Right lobe of liver (tissue), 6 donors: ENCODE measurements around the gene TMPRSS11E. TPM values are rescaled to one million over a fixed set of nuclear protein-coding genes. Genes with fewer than 3 reads are reported as not detected.
"Not testable (repeated sequence)": the region's sequence is repeated elsewhere in the genome, so short reads cannot be mapped to it uniquely, and the experiment has no call there.

Experiments used
- ATAC-seq, 4 donors: fragments of 200-7000 bp; cut with Tn5 transposase; one replicate each; pipeline ENCODE4 v1.9.1; 2020; ENCODE audit warnings: mild to moderate bottlenecking in 4 of 4, moderate library complexity in 4 of 4
- DNase-seq, 3 donors: peaks; one replicate each; pipeline ENCODE4 v3.0.0-alpha.2; 2020
- H3K27ac ChIP-seq, 3 donors: fragments of 200-600 bp; one replicate each; pipeline ENCODE4 v1.8.0; 2022
- H3K27me3 ChIP-seq, 2 donors: fragments of 200-600 bp; one replicate each; pipeline ENCODE4 v1.8.0; 2022
- H3K36me3 ChIP-seq, 4 donors: fragments of 200-600 bp; sonication (generic) in 1 of 4; one replicate each; pipeline versions ENCODE4 v1.5.1 to v1.8.0; 2017 to 2022; ENCODE audit warnings: control low read depth in 1 of 4
- H3K4me1 ChIP-seq, 4 donors: fragments of 200-600 bp; sonication (generic) in 1 of 4; one replicate each; pipeline versions ENCODE4 v1.5.1 to v1.8.0; 2017 to 2022; ENCODE audit warnings: control low read depth in 1 of 4
- H3K4me3 ChIP-seq, 3 donors: fragments of 200-600 bp; one replicate each; pipeline ENCODE4 v1.8.0; 2022
- H3K9me3 ChIP-seq, 4 donors: fragments of 200-600 bp; sonication (generic) in 1 of 4; one replicate each; pipeline versions ENCODE4 v1.5.1 to v1.8.0; 2017 to 2022; ENCODE audit warnings: control low read depth in 1 of 4
- POLR2A ChIP-seq: fragments of 450-650 bp; IDR thresholded peaks from one replicate; pipeline ENCODE4 v1.6.1; 2017; ENCODE audit warnings: antibody characterized with exemption, mild to moderate bottlenecking
- whole genome bisulfite sequencing: methylation state at CpG from one replicate; pipeline ENCODE4 v1.1.6; 2018; ENCODE audit warnings: low coverage, low lambda C conversion rate; ENCODE audit not compliant: insufficient coverage; ENCODE audit errors: missing lambda C conversion rate; 5-methylcytosine and 5-hydroxymethylcytosine counted together
- intact Hi-C, 2 donors: fragments of 100-400 bp; cut with DNase I; formaldehyde crosslinking; loops; one replicate each; pipeline versions ENCODE4 v1.11.2 to v1.14.1; 2022
- total RNA-seq, 6 experiments: library from RNA; depleted of rRNA in 2 of 6; stranded (reverse); fragments of >200 nt in 2 of 6; fragmentation: NEBNext Ultra II Directional in 3 of 6; extraction: Animal tissue kit (Norgen Biotek cat#: 25700) in 3 of 6; gene quantifications; one replicate each; pipeline versions ENCODE4 v1.1.0 to v1.2.4, GENCODE V29; 2016 to 2023
- TF ChIP-seq, protein P1 (sequence below), 4 donors: fragments of 200-600 bp in 3 of 4; fragments of 450-650 bp in 1 of 4; IDR thresholded peaks; one replicate each; pipeline versions ENCODE4 v1.5.1 to v1.8.0; 2016 to 2022; ENCODE audit warnings: antibody characterized with exemption in 4 of 4, mild to moderate bottlenecking in 2 of 4
- donor health status: DM: no; HTN: yes; CAD: no.
- donor health status: DM: no; HTN: no; CAD: no.
- donor health status: DM: no; HTN: no; CAD: no.
- donor health status: DM: no; HTN: yes; CAD: no.
- donor health status: DM: no; HTN: yes; CAD: no.

Gene TMPRSS11E
- total RNA-seq, 6 experiments from 2014 or later = not detected

DNA sequence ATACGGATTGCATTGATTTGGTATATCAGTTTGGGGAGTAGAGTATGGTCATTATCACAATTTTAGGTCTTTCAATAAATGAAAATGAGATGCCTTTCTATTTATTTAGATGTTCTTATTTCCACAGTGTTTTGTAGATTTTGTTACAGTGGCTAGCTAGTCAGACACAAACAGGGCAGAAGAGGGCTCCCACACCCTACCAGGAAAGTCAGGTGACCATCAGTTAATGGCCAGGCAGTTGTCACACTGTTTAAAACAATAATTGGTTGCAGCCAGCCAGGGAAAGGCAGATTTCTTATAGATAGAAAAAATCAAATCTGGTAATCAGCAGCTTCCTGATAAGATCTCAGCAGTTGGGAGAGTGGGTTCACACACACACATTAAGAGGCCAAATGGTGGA is 71.6 kb downstream of the TMPRSS11E start:
- H3K36me3 ChIP-seq = no peaks in the 10 kb centered on the region
- no peaks in the 10 kb centered on the region for H3K4me1 ChIP-seq
- H3K27ac ChIP-seq = no peak overlapping the region
- 55% methylated on average over 1 of the region's 1 CpG for WGBS
- H3K27me3 ChIP-seq = no peaks in the 10 kb centered on the region
- DNase-seq = no peak
- intact Hi-C loops = no loop called here
- H3K9me3 ChIP-seq = no peaks in the 10 kb centered on the region
- no peak overlapping the region for H3K4me3 ChIP-seq
- no peak for TF ChIP-seq POLR2A
- TF ChIP-seq, protein P1, sequence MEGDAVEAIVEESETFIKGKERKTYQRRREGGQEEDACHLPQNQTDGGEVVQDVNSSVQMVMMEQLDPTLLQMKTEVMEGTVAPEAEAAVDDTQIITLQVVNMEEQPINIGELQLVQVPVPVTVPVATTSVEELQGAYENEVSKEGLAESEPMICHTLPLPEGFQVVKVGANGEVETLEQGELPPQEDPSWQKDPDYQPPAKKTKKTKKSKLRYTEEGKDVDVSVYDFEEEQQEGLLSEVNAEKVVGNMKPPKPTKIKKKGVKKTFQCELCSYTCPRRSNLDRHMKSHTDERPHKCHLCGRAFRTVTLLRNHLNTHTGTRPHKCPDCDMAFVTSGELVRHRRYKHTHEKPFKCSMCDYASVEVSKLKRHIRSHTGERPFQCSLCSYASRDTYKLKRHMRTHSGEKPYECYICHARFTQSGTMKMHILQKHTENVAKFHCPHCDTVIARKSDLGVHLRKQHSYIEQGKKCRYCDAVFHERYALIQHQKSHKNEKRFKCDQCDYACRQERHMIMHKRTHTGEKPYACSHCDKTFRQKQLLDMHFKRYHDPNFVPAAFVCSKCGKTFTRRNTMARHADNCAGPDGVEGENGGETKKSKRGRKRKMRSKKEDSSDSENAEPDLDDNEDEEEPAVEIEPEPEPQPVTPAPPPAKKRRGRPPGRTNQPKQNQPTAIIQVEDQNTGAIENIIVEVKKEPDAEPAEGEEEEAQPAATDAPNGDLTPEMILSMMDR (IDR thresholded peaks at IDR 0.05) = peak in 1 of 4 donors; percentile 19
- ATAC-seq = peak in 1 of 4 donors; percentile 39

DNA sequence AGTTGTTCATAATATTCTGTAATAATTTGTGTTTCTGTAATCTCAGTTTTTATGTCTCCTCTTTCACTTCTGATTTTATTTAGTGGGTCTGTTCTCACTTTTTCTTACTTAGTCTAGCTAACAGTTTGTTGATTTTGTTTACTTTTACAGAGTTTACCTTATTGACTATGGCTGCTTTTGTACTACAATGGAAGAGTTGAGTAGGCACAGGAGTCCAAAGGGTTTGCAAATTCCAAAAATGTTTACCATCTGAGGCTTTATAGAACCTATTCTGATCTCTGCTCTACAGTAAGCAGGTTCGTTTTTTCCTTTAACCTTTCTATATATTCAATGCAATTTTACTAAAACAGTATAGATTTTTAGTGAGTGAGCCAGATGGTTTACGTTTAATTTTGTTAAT is 73.7 kb downstream of the TMPRSS11E start:
- ATAC-seq (no peak), DNase-seq (no peak)
- Histone ChIP-seq H3K27ac (no peak overlapping the region), H3K27me3 (no peaks in the 10 kb centered on the region), H3K9me3 (no peaks in the 10 kb centered on the region), H3K4me3 (no peak overlapping the region), H3K4me1 (no peaks in the 10 kb centered on the region), H3K36me3 (no peaks in the 10 kb centered on the region)
- intact Hi-C loops = no loop called here
- 58% methylated on average over 2 of the region's 2 CpGs for WGBS
- TF ChIP-seq, protein P1 (IDR thresholded peaks at IDR 0.05) = no peak
- TF ChIP-seq POLR2A = no peak

DNA sequence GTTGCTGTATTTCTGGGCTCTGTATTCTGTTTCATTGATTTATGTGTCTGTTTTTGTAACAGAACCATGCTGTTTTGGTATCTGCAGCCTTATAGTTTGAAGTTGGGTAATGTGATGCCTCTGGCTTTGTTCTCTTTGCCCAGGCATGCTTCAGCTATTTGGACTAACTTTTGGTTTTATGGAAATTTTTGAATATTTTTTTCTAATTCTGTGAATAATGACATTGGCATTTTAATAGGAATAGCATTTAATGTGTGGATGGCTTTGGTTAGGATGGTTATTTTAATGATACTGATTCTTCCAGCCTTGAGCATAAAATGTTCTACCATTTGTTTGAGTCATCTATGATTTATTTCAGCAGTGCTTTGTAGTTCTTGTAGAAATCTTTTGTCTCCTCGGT is 75.0 kb downstream of the TMPRSS11E start:
- ATAC-seq, H3K27me3 ChIP-seq, H3K36me3 ChIP-seq, H3K4me3 ChIP-seq, H3K4me1 ChIP-seq, intact Hi-C loops, DNase-seq, H3K27ac ChIP-seq, H3K9me3 ChIP-seq: not testable (repeated sequence)
- no CpG with 5 or more reads among the region's 1 CpG for WGBS

DNA sequence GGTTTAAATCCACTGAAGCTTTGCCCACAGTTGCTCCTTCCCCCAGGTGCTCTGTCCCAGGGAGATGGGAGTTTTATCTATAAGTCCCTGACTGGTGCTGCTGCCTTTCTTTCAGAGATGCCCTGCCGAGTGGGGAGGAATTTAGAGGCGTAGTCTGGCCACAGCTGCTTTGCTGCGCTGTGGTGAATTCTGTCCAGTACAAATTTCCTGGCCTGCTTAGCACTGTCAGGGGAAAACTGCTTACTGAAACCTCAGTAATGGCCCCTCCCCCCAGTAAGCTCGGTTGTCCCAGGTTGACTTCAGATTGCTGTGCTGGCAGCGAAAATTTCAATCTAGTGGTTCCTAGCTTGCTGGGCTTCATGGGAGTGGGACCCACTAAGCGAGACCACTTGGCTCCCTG is 88.7 kb downstream of the TMPRSS11E start:
- DNase-seq = no peak
- no peak overlapping the region for H3K27ac ChIP-seq
- no CpG with 5 or more reads among the region's 6 CpGs for WGBS
- no peak for TF ChIP-seq POLR2A
- TF ChIP-seq, protein P1 (IDR thresholded peaks at IDR 0.05) = no peak
- intact Hi-C loops = no loop called here
- no peaks in the 10 kb centered on the region for H3K27me3 ChIP-seq
- no peaks in the 10 kb centered on the region for H3K9me3 ChIP-seq
- no peaks in the 10 kb centered on the region for H3K36me3 ChIP-seq
- H3K4me3 ChIP-seq = no peak overlapping the region
- no peak for ATAC-seq
- H3K4me1 ChIP-seq = no peaks in the 10 kb centered on the region

DNA sequence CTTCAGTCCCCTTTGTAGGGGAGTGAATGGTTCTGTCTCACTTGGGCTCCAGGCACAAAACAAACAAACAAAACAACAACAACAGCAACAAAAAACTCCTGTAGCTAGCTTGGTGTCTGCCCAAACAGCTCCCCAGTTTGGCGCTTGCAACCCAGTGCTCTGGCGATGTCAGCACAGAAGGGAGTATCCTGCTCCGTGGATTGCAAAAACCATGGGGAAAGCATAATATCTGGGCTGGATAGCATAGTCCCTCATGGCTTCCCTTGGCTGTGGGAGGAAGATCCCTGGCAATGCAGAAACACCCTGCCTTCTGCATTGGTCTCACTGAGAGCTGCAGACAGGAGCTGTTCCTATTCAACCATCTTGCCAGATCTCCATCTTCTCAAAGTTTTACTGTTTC is 89.1 kb downstream of the TMPRSS11E start:
- intact Hi-C loops = no loop called here
- Histone ChIP-seq H3K4me3 (no peak overlapping the region), H3K36me3 (no peaks in the 10 kb centered on the region), H3K9me3 (no peaks in the 10 kb centered on the region), H3K27me3 (no peaks in the 10 kb centered on the region), H3K27ac (no peak overlapping the region), H3K4me1 (no peaks in the 10 kb centered on the region)
- no peak for TF ChIP-seq POLR2A
- TF ChIP-seq, protein P1 (IDR thresholded peaks at IDR 0.05) = no peak
- no CpG with 5 or more reads among the region's 3 CpGs for WGBS
- no peak for ATAC-seq
- DNase-seq = no peak

DNA sequence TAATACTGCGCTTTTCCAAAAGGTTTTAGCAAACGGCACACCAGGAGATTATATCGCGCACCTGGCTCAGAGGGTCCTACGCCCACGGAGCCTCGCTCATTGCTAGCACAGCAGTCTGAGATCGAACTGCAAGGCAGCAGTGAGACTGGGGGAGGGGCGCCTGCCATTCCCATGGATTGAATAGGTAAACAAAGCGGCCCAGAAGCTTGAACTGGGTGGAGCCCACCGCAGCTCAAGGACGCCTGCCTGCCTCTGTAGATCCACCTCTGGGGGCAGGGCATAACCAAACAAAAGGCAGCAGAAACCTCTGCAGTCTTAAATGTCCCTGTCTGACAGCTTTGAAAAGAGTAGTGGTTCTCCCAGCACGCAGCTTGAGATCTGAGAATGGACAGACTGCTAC is 95.5 kb downstream of the TMPRSS11E start:
- DNase-seq, ATAC-seq, intact Hi-C loops, H3K27me3 ChIP-seq, H3K4me3 ChIP-seq, H3K27ac ChIP-seq, H3K4me1 ChIP-seq, H3K36me3 ChIP-seq, H3K9me3 ChIP-seq: not testable (repeated sequence)
- 100% methylated on average over 5 of the region's 13 CpGs for WGBS
